ENCODE measurements around the gene EDIL3. TPM values are rescaled to one million over a fixed set of nuclear protein-coding genes. Genes with fewer than 3 reads are reported as not detected.

Gene EDIL3
- total RNA-seq, 1 experiment from 2014 or later, result not detected

- H3K4me1 ChIP-seq, result no peaks in the 10 kb centered on the region
- Mint-ChIP-seq H3K9me3 (ENCODE audit: unreplicated experiment) (no peaks in the 10 kb centered on the region), H3K27ac (ENCODE audit: unreplicated experiment) (no peak overlapping the region), H3K4me3 (ENCODE audit: unreplicated experiment) (no peak overlapping the region), H3K4me1 (ENCODE audit: low read depth, unreplicated experiment) (no peaks in the 10 kb centered on the region), H3K27me3 (ENCODE audit: insufficient read depth, unreplicated experiment) (peaks cover 2% of the 10 kb centered on the region), H3K36me3 (ENCODE audit: insufficient read depth, unreplicated experiment) (no peaks in the 10 kb centered on the region)
- CTCF ChIA-PET, result no interaction called here
- TF ChIP-seq, protein P1, sequence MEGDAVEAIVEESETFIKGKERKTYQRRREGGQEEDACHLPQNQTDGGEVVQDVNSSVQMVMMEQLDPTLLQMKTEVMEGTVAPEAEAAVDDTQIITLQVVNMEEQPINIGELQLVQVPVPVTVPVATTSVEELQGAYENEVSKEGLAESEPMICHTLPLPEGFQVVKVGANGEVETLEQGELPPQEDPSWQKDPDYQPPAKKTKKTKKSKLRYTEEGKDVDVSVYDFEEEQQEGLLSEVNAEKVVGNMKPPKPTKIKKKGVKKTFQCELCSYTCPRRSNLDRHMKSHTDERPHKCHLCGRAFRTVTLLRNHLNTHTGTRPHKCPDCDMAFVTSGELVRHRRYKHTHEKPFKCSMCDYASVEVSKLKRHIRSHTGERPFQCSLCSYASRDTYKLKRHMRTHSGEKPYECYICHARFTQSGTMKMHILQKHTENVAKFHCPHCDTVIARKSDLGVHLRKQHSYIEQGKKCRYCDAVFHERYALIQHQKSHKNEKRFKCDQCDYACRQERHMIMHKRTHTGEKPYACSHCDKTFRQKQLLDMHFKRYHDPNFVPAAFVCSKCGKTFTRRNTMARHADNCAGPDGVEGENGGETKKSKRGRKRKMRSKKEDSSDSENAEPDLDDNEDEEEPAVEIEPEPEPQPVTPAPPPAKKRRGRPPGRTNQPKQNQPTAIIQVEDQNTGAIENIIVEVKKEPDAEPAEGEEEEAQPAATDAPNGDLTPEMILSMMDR (IDR thresholded peaks at IDR 0.05; ENCODE audit: insufficient read depth in 1 of 2, low read depth in 1 of 2, low read length in 1 of 2, severe bottlenecking in 1 of 2, unreplicated experiment in 1 of 2), result no peak
- no peak overlapping the region for H3K4me3 ChIP-seq (ENCODE audit: low read depth, low read length)
- no peaks in the 10 kb centered on the region for H3K9me3 ChIP-seq
- no TSS peak for BruUV-seq (replicated peaks)
- H3K36me3 ChIP-seq (ENCODE audit: control insufficient read depth, insufficient read depth, low read length), result no peaks in the 10 kb centered on the region
- DNase-seq, result no peak
- no peaks in the 10 kb centered on the region for H3K27me3 ChIP-seq (replicated peaks; ENCODE audit: control insufficient read depth, insufficient read depth, low read length)
- POLR2A ChIA-PET, result no interaction called here
- intact Hi-C loops (cut with micrococcal nuclease; ENCODE audit: unreplicated experiment), result no loop called here
Observed at GRCh38 chr5:83919071-83920041, 465.3 kb downstream of the EDIL3 start.

- Histone ChIP-seq H3K27me3 (replicated peaks; ENCODE audit: control insufficient read depth, insufficient read depth, low read length) (no peaks in the 10 kb centered on the region), H3K9me3 (no peaks in the 10 kb centered on the region), H3K36me3 (ENCODE audit: control insufficient read depth, insufficient read depth, low read length) (no peaks in the 10 kb centered on the region), H3K4me1 (no peaks in the 10 kb centered on the region), H3K4me3 (ENCODE audit: low read depth, low read length) (no peak overlapping the region)
- intact Hi-C loops (cut with micrococcal nuclease; ENCODE audit: unreplicated experiment), result no loop called here
- Mint-ChIP-seq H3K9me3 (ENCODE audit: unreplicated experiment) (no peaks in the 10 kb centered on the region), H3K4me3 (ENCODE audit: unreplicated experiment) (no peak overlapping the region), H3K4me1 (ENCODE audit: low read depth, unreplicated experiment) (no peaks in the 10 kb centered on the region), H3K36me3 (ENCODE audit: insufficient read depth, unreplicated experiment) (no peaks in the 10 kb centered on the region), H3K27ac (ENCODE audit: unreplicated experiment) (no peak overlapping the region), H3K27me3 (ENCODE audit: insufficient read depth, unreplicated experiment) (peaks cover 2% of the 10 kb centered on the region)
- ChIA-PET CTCF (interaction anchor here (0.6 kb wide), 1 partner anchor 10 kb away, joined by 4 read pairs; no protein-coding TSS in a partner anchor), POLR2A (no interaction called here)
- no TSS peak for BruUV-seq (replicated peaks)
- DNase-seq, result no peak
- TF ChIP-seq, protein P1 (IDR thresholded peaks at IDR 0.05; ENCODE audit: insufficient read depth in 1 of 2, low read depth in 1 of 2, low read length in 1 of 2, severe bottlenecking in 1 of 2, unreplicated experiment in 1 of 2), result no peak
Observed at GRCh38 chr5:83917261-83917908, 467.3 kb downstream of the EDIL3 start.

GRCh38 chr5:83914662-83915418 is 469.8 kb downstream of the EDIL3 start:
- TF ChIP-seq, protein P1 (IDR thresholded peaks at IDR 0.05; ENCODE audit: insufficient read depth in 1 of 2, low read depth in 1 of 2, low read length in 1 of 2, severe bottlenecking in 1 of 2, unreplicated experiment in 1 of 2), result no peak

More at GRCh38 chr5:83914662-83915418, 469.8 kb downstream of the EDIL3 start:
- Mint-ChIP-seq H3K27me3 (ENCODE audit: insufficient read depth, unreplicated experiment) (no peaks in the 10 kb centered on the region), H3K4me3 (ENCODE audit: unreplicated experiment) (no peak overlapping the region), H3K9me3 (ENCODE audit: unreplicated experiment) (no peaks in the 10 kb centered on the region), H3K36me3 (ENCODE audit: insufficient read depth, unreplicated experiment) (no peaks in the 10 kb centered on the region), H3K27ac (ENCODE audit: unreplicated experiment) (no peak overlapping the region), H3K4me1 (ENCODE audit: low read depth, unreplicated experiment) (no peaks in the 10 kb centered on the region)
- no TSS peak for BruUV-seq (replicated peaks)
- CTCF ChIA-PET, result no interaction called here
- no peak for DNase-seq
- POLR2A ChIA-PET, result no interaction called here
- Histone ChIP-seq H3K4me1 (no peaks in the 10 kb centered on the region), H3K4me3 (ENCODE audit: low read depth, low read length) (no peak overlapping the region), H3K9me3 (no peaks in the 10 kb centered on the region), H3K27me3 (replicated peaks; ENCODE audit: control insufficient read depth, insufficient read depth, low read length) (no peaks in the 10 kb centered on the region), H3K36me3 (ENCODE audit: control insufficient read depth, insufficient read depth, low read length) (no peaks in the 10 kb centered on the region)
- intact Hi-C loops (cut with micrococcal nuclease; ENCODE audit: unreplicated experiment), result no loop called here
